Loucy (cell line): Measurements from ENCODE around the gene GBA2.

ENCODE experiments used
- H2AFZ ChIP-seq: fragments of 200-600 bp; sonication (generic); 2 replicates; pipeline ENCODE4 v1.6.0; 2016; ENCODE audit warnings: antibody characterized with exemption, mild to moderate bottlenecking, low read length, moderate library complexity
- H3F3A ChIP-seq: fragments of 200-600 bp; 2 replicates; pipeline ENCODE4 v1.6.0; 2016; ENCODE audit warnings: antibody characterized with exemption, low read depth, mild to moderate bottlenecking
- H3K27me3 ChIP-seq: fragments of 200-600 bp; sonication (generic); 2 replicates; pipeline ENCODE4 v1.6.1; 2014; ENCODE audit warnings: low read length, mild to moderate bottlenecking; ENCODE audit not compliant: insufficient read depth, poor library complexity, severe bottlenecking
- H3K36me3 ChIP-seq: fragments of 200-600 bp; sonication (generic); 2 replicates; pipeline ENCODE4 v1.6.1; 2016; ENCODE audit warnings: low read length; ENCODE audit not compliant: insufficient read depth
- H3K4me1 ChIP-seq: fragments of 200-600 bp; sonication (generic); 2 replicates; pipeline ENCODE4 v1.5.1; 2014; ENCODE audit warnings: low read length, mild to moderate bottlenecking; ENCODE audit not compliant: insufficient read depth, poor library complexity, severe bottlenecking
- H3K4me2 ChIP-seq: fragments of 200-600 bp; sonication (generic); 2 replicates; pipeline ENCODE4 v1.6.0; 2014; ENCODE audit warnings: antibody characterized with exemption, low read length, low read depth, mild to moderate bottlenecking; ENCODE audit not compliant: poor library complexity, severe bottlenecking
- H3K4me3 ChIP-seq: fragments of 200-600 bp; sonication (generic); 2 replicates; pipeline ENCODE4 v1.5.1; 2014; ENCODE audit warnings: low read length, mild to moderate bottlenecking, mixed read lengths; ENCODE audit not compliant: poor library complexity, severe bottlenecking
- H3K79me2 ChIP-seq: fragments of 200-600 bp; sonication (generic); 2 replicates; pipeline ENCODE4 v1.6.1; 2014; ENCODE audit warnings: low read length; ENCODE audit not compliant: insufficient read depth
- H3K9ac ChIP-seq: fragments of 200-600 bp; sonication (generic); 2 replicates; pipeline ENCODE4 v1.6.0; 2014; ENCODE audit warnings: mild to moderate bottlenecking, low read depth, low read length, moderate library complexity; ENCODE audit not compliant: poor library complexity, severe bottlenecking
- H3K9me2 ChIP-seq: fragments of 200-600 bp; sonication (generic); replicated peaks from 2 replicates; pipeline ENCODE4 v1.6.1; 2016; ENCODE audit warnings: low read depth, low read length, mixed read lengths
- H3K9me3 ChIP-seq: fragments of 200-600 bp; sonication (generic); 2 replicates; pipeline ENCODE4 v1.6.1; 2014; ENCODE audit warnings: mild to moderate bottlenecking, antibody characterized with exemption, low read length, low read depth; ENCODE audit not compliant: insufficient read depth
- H4K20me1 ChIP-seq: fragments of 200-600 bp; sonication (generic); 2 replicates; pipeline ENCODE4 v1.6.0; 2014; ENCODE audit warnings: antibody characterized with exemption, low read length, mild to moderate bottlenecking; ENCODE audit not compliant: insufficient read depth, poor library complexity, severe bottlenecking
- EZH2phosphoT487 ChIP-seq: fragments of 200-600 bp; IDR thresholded peaks from 2 replicates; pipeline ENCODE4 v1.6.1; 2018; ENCODE audit warnings: antibody characterized with exemption, mild to moderate bottlenecking, moderate library complexity, borderline replicate concordance
- TF ChIP-seq, protein P1 (sequence below): fragments of 200-600 bp; sonication (generic); conservative IDR thresholded peaks from 2 replicates; pipeline ENCODE4 v1.5.1; 2014; ENCODE audit warnings: mild to moderate bottlenecking, antibody characterized with exemption, low read length

GBA2 gene

DNA sequence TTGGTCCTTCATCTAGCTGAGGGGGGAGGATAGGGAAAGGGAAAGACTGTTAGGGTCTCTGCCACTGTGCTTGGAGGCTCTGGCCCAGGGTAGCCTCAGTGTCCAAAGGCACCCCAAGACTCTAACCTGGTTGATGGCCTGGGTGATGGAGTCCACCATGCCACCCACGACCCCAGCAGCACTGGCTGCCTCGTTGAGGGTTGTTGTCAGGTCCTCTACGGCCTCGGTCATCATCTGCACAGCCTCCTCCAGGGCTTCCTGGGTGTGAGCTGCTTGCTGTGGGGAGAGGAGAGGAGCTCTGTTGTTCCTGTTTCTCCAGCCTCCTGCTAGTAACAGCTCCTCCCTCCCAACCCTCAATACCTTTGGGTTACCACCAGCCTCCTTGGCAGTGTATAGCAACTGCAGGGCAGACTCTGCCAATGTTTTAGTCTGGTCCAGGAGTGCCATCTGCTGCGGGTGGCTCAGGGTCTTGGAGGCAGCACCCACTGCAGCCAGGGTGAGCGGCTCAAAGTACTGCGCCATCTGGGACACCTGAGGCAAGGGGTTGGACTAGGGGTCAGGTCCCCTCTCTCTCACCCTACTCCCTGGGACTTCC, 43.1 kb downstream of the GBA2 start:
- Histone ChIP-seq H4K20me1 (peaks cover 5% of the 10 kb centered on the region), H3K4me3 (no peak overlapping the region), H3K9ac (no peak overlapping the region), H3K9me2 (no peaks in the 10 kb centered on the region), H3K27me3 (no peaks in the 10 kb centered on the region), H3K9me3 (no peaks in the 10 kb centered on the region), H3F3A (no peaks in the 10 kb centered on the region), H3K79me2 (no peaks in the 10 kb centered on the region), H3K36me3 (peaks cover 93% of the 10 kb centered on the region), H2AFZ (no peak overlapping the region), H3K4me1 (no peaks in the 10 kb centered on the region), H3K4me2 (no peak overlapping the region)
- TF ChIP-seq EZH2phosphoT487 = no peak
- TF ChIP-seq, protein P1, sequence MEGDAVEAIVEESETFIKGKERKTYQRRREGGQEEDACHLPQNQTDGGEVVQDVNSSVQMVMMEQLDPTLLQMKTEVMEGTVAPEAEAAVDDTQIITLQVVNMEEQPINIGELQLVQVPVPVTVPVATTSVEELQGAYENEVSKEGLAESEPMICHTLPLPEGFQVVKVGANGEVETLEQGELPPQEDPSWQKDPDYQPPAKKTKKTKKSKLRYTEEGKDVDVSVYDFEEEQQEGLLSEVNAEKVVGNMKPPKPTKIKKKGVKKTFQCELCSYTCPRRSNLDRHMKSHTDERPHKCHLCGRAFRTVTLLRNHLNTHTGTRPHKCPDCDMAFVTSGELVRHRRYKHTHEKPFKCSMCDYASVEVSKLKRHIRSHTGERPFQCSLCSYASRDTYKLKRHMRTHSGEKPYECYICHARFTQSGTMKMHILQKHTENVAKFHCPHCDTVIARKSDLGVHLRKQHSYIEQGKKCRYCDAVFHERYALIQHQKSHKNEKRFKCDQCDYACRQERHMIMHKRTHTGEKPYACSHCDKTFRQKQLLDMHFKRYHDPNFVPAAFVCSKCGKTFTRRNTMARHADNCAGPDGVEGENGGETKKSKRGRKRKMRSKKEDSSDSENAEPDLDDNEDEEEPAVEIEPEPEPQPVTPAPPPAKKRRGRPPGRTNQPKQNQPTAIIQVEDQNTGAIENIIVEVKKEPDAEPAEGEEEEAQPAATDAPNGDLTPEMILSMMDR = no peak

DNA sequence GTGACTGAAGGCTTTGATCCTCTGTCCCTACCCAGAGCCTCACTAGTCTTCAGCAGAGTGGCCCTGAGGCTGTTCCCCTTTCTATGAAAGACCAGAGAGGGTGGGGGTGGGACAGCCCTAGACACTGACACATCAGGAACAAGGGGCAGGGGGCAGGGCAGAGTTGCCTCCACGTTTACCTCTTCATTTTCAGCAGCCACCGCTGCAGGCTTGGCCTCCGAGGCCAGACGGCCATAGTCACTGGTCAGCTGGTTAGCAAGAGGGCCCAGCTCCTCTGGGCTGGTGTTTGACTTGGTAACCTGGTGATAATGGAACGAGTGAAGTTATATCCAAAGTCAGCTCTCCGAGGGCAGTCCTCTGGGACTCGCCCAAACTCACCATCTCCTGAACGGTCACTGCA, 43.7 kb downstream of the GBA2 start:
- Histone ChIP-seq H3K79me2 (no peaks in the 10 kb centered on the region), H3K9me3 (no peaks in the 10 kb centered on the region), H3K4me3 (no peak overlapping the region), H3K27me3 (no peaks in the 10 kb centered on the region), H4K20me1 (peaks cover 5% of the 10 kb centered on the region), H3K4me2 (no peak overlapping the region), H3K36me3 (peaks cover 93% of the 10 kb centered on the region), H3K9me2 (no peaks in the 10 kb centered on the region), H3K9ac (no peak overlapping the region), H2AFZ (no peak overlapping the region), H3F3A (no peaks in the 10 kb centered on the region), H3K4me1 (no peaks in the 10 kb centered on the region)
- TF ChIP-seq, protein P1 = no peak
- TF ChIP-seq EZH2phosphoT487 = no peak

DNA sequence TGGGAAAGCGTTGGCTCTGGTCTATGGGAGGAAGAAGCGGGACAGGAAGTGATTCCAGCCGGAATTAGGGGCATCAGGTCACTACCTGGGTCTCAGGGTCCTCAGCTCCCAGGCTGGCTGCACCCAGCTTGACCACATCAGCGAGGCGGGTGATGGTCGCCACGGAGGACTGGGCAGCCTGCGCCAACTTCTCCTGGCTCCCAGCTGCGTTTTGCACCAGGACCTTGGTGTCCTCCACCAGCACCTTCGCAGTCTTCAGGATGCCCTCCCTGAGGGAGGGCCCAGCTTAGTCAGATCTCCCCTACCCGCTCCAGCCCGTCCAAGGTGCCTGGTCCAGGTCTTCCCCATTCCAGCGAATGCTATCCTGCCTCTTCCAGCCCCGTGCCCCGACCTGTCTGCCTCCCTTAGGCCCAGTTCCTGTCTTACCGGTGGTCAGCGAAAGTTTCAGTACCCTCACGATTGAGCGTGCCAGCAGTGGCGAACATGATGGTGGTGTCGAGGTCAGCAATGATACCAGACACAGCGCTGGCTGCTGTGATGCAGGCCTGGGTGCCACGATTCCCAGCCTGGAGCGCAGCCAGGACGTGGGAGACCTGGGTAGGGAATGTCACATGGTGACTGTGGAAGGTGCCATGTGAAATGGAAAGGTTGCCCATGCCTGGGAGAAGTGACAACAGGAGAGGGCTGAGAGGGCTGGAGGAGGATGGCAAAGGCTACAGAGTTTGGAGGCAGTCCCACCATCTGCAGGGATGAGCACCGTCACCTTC, 44.9 kb downstream of the GBA2 start:
- Histone ChIP-seq H3F3A (no peaks in the 10 kb centered on the region), H3K9me3 (no peaks in the 10 kb centered on the region), H3K36me3 (peaks cover 98% of the 10 kb centered on the region), H3K9me2 (no peaks in the 10 kb centered on the region), H2AFZ (no peak overlapping the region), H3K9ac (no peak overlapping the region), H3K4me1 (no peaks in the 10 kb centered on the region), H3K27me3 (no peaks in the 10 kb centered on the region), H3K4me2 (no peak overlapping the region), H3K4me3 (no peak overlapping the region), H3K79me2 (no peaks in the 10 kb centered on the region), H4K20me1 (peaks cover 5% of the 10 kb centered on the region)
- TF ChIP-seq EZH2phosphoT487 = no peak
- TF ChIP-seq, protein P1 = no peak
